ENCODE data around the gene PPP1R3F.

The PPP1R3F gene

GRCh38 chrX:49269767-49270248 is at the start of gene PPP1R3F:
TSS of gene PPP1R3F (plus strand) at chrX:49269793. CDS start at chrX:49269870, 77 bp downstream.
- TF ChIP-seq POLR2A (IDR thresholded peaks at IDR 0.05; ENCODE audit: low read depth, low read length), result peak; percentile 13; the same call in 1 of the 2 replicates
- DNase-seq (ENCODE audit: insufficient read length, low spot score) (no peak), FAIRE-seq (no peak)

GRCh38 chrX:49220100-49220499 is 49.5 kb upstream of the PPP1R3F start:
- DNase-seq (ENCODE audit: insufficient read length, low spot score), result no peak
- no peak for TF ChIP-seq POLR2A (IDR thresholded peaks at IDR 0.05; ENCODE audit: low read depth, low read length)
- no peak for FAIRE-seq

- DNase-seq (ENCODE audit: insufficient read length, low spot score) (no peak), FAIRE-seq (no peak)
- TF ChIP-seq POLR2A (IDR thresholded peaks at IDR 0.05; ENCODE audit: low read depth, low read length), result no peak
Measured at GRCh38 chrX:49221868-49222267, 47.7 kb upstream of the PPP1R3F start.

- FAIRE-seq (no peak), DNase-seq (ENCODE audit: insufficient read length, low spot score) (no peak)
- TF ChIP-seq POLR2A (IDR thresholded peaks at IDR 0.05; ENCODE audit: low read depth, low read length), result no peak
Measured at GRCh38 chrX:49225858-49226257, 43.7 kb upstream of the PPP1R3F start.

GRCh38 chrX:49226946-49227345 is 42.6 kb upstream of the PPP1R3F start:
- no peak for TF ChIP-seq POLR2A (IDR thresholded peaks at IDR 0.05; ENCODE audit: low read depth, low read length)
- FAIRE-seq, result no peak

GRCh38 chrX:49227726-49228125 is 41.9 kb upstream of the PPP1R3F start:
- DNase-seq (ENCODE audit: insufficient read length, low spot score) (no peak), FAIRE-seq (no peak)
- TF ChIP-seq POLR2A (IDR thresholded peaks at IDR 0.05; ENCODE audit: low read depth, low read length), result no peak

More at GRCh38 chrX:49226946-49227345, 42.6 kb upstream of the PPP1R3F start:
- no peak for DNase-seq (ENCODE audit: insufficient read length, low spot score)

GRCh38 chrX:49228185-49228584 is 41.4 kb upstream of the PPP1R3F start:
- no peak for FAIRE-seq
- no peak for TF ChIP-seq POLR2A (IDR thresholded peaks at IDR 0.05; ENCODE audit: low read depth, low read length)
- no peak for DNase-seq (ENCODE audit: insufficient read length, low spot score)

GRCh38 chrX:49230500-49231232 is 38.9 kb upstream of the PPP1R3F start:
- no peak for TF ChIP-seq POLR2A (IDR thresholded peaks at IDR 0.05; ENCODE audit: low read depth, low read length)
- DNase-seq (ENCODE audit: insufficient read length, low spot score), result no peak
- FAIRE-seq, result no peak

GRCh38 chrX:49231333-49232000 is 38.1 kb upstream of the PPP1R3F start:
- no peak for DNase-seq (ENCODE audit: insufficient read length, low spot score)
- no peak for FAIRE-seq
- TF ChIP-seq POLR2A (IDR thresholded peaks at IDR 0.05; ENCODE audit: low read depth, low read length), result no peak

GRCh38 chrX:49232525-49232924 is 37.1 kb upstream of the PPP1R3F start:
- no peak for TF ChIP-seq POLR2A (IDR thresholded peaks at IDR 0.05; ENCODE audit: low read depth, low read length)
- FAIRE-seq, result no peak
- no peak for DNase-seq (ENCODE audit: insufficient read length, low spot score)

GRCh38 chrX:49233176-49233575 is 36.4 kb upstream of the PPP1R3F start, which contains the start of gene CACNA1F:
TSS of gene CACNA1F (minus strand) at chrX:49233340. CDS start at chrX:49233309, 31 bp downstream.
- DNase-seq (ENCODE audit: insufficient read length, low spot score) (no peak), FAIRE-seq (no peak)
- no peak for TF ChIP-seq POLR2A (IDR thresholded peaks at IDR 0.05; ENCODE audit: low read depth, low read length)

- DNase-seq (ENCODE audit: insufficient read length, low spot score), result no peak
- no peak for FAIRE-seq
- TF ChIP-seq POLR2A (IDR thresholded peaks at IDR 0.05; ENCODE audit: low read depth, low read length), result no peak
Measured at GRCh38 chrX:49233887-49234555, 35.6 kb upstream of the PPP1R3F start.

- no peak for FAIRE-seq
- no peak for TF ChIP-seq POLR2A (IDR thresholded peaks at IDR 0.05; ENCODE audit: low read depth, low read length)
- no peak for DNase-seq (ENCODE audit: insufficient read length, low spot score)
Measured at GRCh38 chrX:49237060-49237459, 32.5 kb upstream of the PPP1R3F start.

GRCh38 chrX:49238735-49239134 is 30.9 kb upstream of the PPP1R3F start:
- FAIRE-seq, result no peak
- no peak for DNase-seq (ENCODE audit: insufficient read length, low spot score)
- no peak for TF ChIP-seq POLR2A (IDR thresholded peaks at IDR 0.05; ENCODE audit: low read depth, low read length)
